Measurements from ENCODE around the gene EVC.

Gene EVC

DNA sequence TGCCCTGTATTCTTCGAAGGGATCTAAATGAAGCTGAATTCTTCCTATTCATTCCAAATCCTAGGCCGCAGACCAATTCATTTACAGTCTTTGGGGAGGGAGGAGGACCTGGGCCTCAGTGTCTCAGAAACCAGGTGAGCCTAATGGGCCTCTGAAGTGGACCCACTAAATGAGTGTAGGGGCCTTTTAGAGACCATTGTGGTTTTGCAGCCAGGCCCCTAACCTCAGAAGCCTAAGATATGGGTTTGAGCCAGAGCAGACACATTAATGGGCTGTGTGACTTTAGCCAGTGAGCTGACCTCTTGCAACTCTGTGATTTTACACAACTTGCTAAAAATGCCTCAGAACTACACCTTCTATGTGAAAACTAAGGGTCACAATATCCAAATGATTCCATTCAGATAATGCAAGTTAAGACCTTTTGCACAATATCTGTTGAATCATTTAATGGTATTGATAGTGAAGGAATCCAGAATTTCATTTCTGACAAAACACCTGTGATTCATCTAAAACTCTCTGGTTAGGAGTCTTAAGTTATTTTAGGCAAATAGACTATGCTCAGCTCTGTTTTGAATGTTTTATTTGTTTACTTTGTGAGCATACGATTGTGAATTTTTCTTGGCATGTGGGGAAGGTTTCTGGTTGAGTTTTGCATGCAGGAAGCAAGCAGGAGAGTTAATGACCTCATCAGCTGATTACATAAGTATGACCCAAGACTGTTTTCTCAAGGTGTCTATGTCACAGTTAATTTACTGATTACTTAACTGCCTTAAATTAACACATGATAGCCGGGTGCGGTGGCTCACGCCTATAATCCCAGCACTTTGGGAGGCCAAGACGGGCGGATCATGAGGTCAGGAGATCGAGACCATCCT lies 75.0 kb downstream of the EVC start:
- H3K4me3 ChIP-seq (ENCODE audit: insufficient read length, low read depth): no peak overlapping the region
- no peak for TF ChIP-seq SUZ12 (IDR thresholded peaks at IDR 0.05; ENCODE audit: extremely low read depth, insufficient read depth, insufficient read length)
- no peak for TF ChIP-seq ZNF274 (IDR thresholded peaks at IDR 0.05; ENCODE audit: low read depth, low read length)
- no peak for TF ChIP-seq YY1 (IDR thresholded peaks at IDR 0.05; ENCODE audit: insufficient read depth, insufficient read length)
- no peaks in the 10 kb centered on the region; the same call in 1 of the 2 replicates for H3K9me3 ChIP-seq (ENCODE audit: insufficient read depth, low read length)
- H3K36me3 ChIP-seq (ENCODE audit: insufficient read depth, insufficient read length, low read length): peaks cover 36% of the 10 kb centered on the region
- H3K9ac ChIP-seq (ENCODE audit: insufficient read length, low read depth): no peak overlapping the region
- H3K27me3 ChIP-seq (ENCODE audit: insufficient read depth, insufficient read length): no peaks in the 10 kb centered on the region
- H3K4me1 ChIP-seq (ENCODE audit: insufficient read depth, insufficient read length): peaks cover 3% of the 10 kb centered on the region
- no peak for DNase-seq (ENCODE audit: low read depth, low spot score)

DNA sequence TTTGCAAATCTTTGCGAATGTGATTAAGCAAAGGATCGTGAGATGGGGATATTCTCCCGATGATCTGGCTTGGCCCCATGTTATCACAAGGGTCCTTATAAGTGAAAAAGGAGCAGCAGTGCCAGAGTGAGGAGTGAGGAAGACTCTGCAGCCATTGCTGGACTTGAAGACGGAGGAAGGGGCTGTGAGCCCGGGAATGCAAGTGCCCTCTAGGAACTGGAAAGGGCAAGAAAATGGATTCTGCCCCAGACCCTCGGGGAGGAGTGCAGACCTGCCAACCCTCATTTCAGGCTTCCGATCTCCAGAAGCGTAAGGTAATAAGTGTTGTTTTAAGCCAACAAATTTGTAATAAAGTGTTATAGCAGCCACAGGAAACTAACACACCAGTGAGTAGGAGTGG lies 76.3 kb downstream of the EVC start:
- Histone ChIP-seq H3K27me3 (ENCODE audit: insufficient read depth, insufficient read length) (no peaks in the 10 kb centered on the region), H3K4me1 (ENCODE audit: insufficient read depth, insufficient read length) (peaks cover 3% of the 10 kb centered on the region), H3K9ac (ENCODE audit: insufficient read length, low read depth) (no peak overlapping the region), H3K4me3 (ENCODE audit: insufficient read length, low read depth) (no peak overlapping the region), H3K9me3 (ENCODE audit: insufficient read depth, low read length) (no peaks in the 10 kb centered on the region; the same call in 1 of the 2 replicates), H3K36me3 (ENCODE audit: insufficient read depth, insufficient read length, low read length) (peaks cover 37% of the 10 kb centered on the region)
- no peak for TF ChIP-seq ZNF274 (IDR thresholded peaks at IDR 0.05; ENCODE audit: low read depth, low read length)
- TF ChIP-seq YY1 (IDR thresholded peaks at IDR 0.05; ENCODE audit: insufficient read depth, insufficient read length): no peak
- TF ChIP-seq SUZ12 (IDR thresholded peaks at IDR 0.05; ENCODE audit: extremely low read depth, insufficient read depth, insufficient read length): no peak
- no peak for DNase-seq (ENCODE audit: low read depth, low spot score)

DNA sequence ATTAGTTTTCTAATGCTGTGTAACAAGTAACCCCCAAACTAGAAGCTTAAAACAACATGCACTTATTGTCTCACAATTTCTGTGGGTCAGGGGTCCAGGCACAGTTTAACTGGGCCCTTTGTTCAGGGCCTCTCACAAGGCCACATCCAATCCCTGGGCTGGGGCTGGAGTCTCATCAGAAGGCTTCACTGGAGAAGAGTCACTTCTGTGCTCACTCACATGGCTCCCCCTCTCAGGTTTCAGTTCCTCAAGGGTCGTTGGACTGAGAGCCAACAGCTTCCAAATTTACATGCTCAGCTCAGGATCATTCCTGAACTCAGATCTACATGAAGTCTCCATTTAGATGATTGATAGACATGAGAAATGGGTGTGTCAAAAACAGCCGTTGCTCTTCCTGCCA lies 77.1 kb downstream of the EVC start:
- H3K4me1 ChIP-seq (ENCODE audit: insufficient read depth, insufficient read length): peaks cover 3% of the 10 kb centered on the region
- H3K27me3 ChIP-seq (ENCODE audit: insufficient read depth, insufficient read length): no peaks in the 10 kb centered on the region
- H3K9ac ChIP-seq (ENCODE audit: insufficient read length, low read depth): no peak overlapping the region
- TF ChIP-seq SUZ12 (IDR thresholded peaks at IDR 0.05; ENCODE audit: extremely low read depth, insufficient read depth, insufficient read length) (no peak), ZNF274 (IDR thresholded peaks at IDR 0.05; ENCODE audit: low read depth, low read length) (no peak), YY1 (IDR thresholded peaks at IDR 0.05; ENCODE audit: insufficient read depth, insufficient read length) (no peak)
- DNase-seq (ENCODE audit: low read depth, low spot score): no peak
- no peak overlapping the region for H3K4me3 ChIP-seq (ENCODE audit: insufficient read length, low read depth)
- peaks cover 37% of the 10 kb centered on the region for H3K36me3 ChIP-seq (ENCODE audit: insufficient read depth, insufficient read length, low read length)
- H3K9me3 ChIP-seq (ENCODE audit: insufficient read depth, low read length): no peaks in the 10 kb centered on the region; the same call in 1 of the 2 replicates

DNA sequence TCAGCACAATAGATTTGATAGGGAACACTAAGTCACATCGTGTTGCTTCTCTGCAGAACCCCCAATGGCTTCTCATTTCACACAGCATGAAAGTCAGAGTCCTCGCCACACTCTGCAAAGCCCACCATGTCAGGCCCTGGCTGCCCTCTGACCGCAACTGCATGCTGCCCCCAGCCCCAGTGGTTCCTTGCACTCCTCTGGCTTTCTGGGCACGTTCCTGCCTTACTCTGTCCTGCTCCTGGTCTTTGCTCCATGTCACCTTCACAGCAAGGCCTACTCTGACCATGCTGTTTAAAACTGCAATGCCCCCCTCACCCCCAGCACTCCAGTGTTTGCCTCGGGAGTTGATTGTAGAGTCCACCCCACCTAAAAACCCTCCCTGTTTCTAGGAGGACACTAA lies 78.1 kb downstream of the EVC start:
- Histone ChIP-seq H3K9ac (ENCODE audit: insufficient read length, low read depth) (no peak overlapping the region), H3K36me3 (ENCODE audit: insufficient read depth, insufficient read length, low read length) (peaks cover 27% of the 10 kb centered on the region), H3K4me1 (ENCODE audit: insufficient read depth, insufficient read length) (peaks cover 3% of the 10 kb centered on the region), H3K9me3 (ENCODE audit: insufficient read depth, low read length) (no peaks in the 10 kb centered on the region; the same call in 1 of the 2 replicates), H3K27me3 (ENCODE audit: insufficient read depth, insufficient read length) (no peaks in the 10 kb centered on the region), H3K4me3 (ENCODE audit: insufficient read length, low read depth) (no peak overlapping the region)
- no peak for TF ChIP-seq SUZ12 (IDR thresholded peaks at IDR 0.05; ENCODE audit: extremely low read depth, insufficient read depth, insufficient read length)
- no peak for TF ChIP-seq ZNF274 (IDR thresholded peaks at IDR 0.05; ENCODE audit: low read depth, low read length)
- TF ChIP-seq YY1 (IDR thresholded peaks at IDR 0.05; ENCODE audit: insufficient read depth, insufficient read length): no peak
- no peak for DNase-seq (ENCODE audit: low read depth, low spot score)

DNA sequence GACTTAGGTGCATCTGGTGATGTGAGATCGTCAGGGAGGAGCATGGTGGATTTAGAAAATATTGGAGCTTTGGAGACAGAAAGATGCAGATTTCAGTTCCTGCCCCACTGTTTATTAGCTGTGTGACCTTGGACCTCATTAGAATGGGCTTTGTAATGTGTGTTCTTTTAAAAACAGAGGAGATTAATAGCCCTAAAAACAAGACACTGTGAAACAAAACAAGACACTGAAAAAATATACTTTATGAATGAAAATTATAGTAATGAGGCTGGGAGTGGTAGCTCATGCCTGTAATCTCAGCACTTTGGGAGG lies 79.5 kb downstream of the EVC start:
- Histone ChIP-seq H3K27me3 (ENCODE audit: insufficient read depth, insufficient read length) (no peaks in the 10 kb centered on the region), H3K36me3 (ENCODE audit: insufficient read depth, insufficient read length, low read length) (peaks cover 32% of the 10 kb centered on the region)
- TF ChIP-seq YY1 (IDR thresholded peaks at IDR 0.05; ENCODE audit: insufficient read depth, insufficient read length) (no peak), SUZ12 (IDR thresholded peaks at IDR 0.05; ENCODE audit: extremely low read depth, insufficient read depth, insufficient read length) (no peak), ZNF274 (IDR thresholded peaks at IDR 0.05; ENCODE audit: low read depth, low read length) (no peak)

DNA sequence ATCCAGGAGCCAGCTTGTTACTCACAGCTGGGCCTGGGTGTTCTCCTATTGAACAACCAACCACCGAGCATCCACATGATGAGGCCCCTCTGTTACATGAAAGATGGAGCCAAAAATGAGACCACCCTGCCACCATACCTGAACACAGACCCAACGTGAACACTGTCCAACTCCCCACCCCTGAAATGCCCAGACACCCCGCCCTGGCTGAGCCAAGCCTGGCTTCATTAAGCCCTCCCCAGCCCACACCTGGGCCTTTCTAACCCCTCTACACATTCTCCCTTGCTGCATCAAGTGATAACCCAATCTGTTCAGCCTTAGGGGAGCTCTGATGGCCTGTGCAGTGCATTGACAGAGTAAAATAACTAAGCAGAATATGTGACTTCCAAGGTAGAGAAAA lies 80.7 kb downstream of the EVC start:
- no peaks in the 10 kb centered on the region; the same call in 1 of the 2 replicates for H3K9me3 ChIP-seq (ENCODE audit: insufficient read depth, low read length)
- TF ChIP-seq ZNF274 (IDR thresholded peaks at IDR 0.05; ENCODE audit: low read depth, low read length) (no peak), YY1 (IDR thresholded peaks at IDR 0.05; ENCODE audit: insufficient read depth, insufficient read length) (no peak), SUZ12 (IDR thresholded peaks at IDR 0.05; ENCODE audit: extremely low read depth, insufficient read depth, insufficient read length) (no peak)
- peaks cover 38% of the 10 kb centered on the region for H3K36me3 ChIP-seq (ENCODE audit: insufficient read depth, insufficient read length, low read length)

More for the DNA sequence above, 79.5 kb downstream of the EVC start:
- H3K9me3 ChIP-seq (ENCODE audit: insufficient read depth, low read length): no peaks in the 10 kb centered on the region; the same call in 1 of the 2 replicates
- H3K4me1 ChIP-seq (ENCODE audit: insufficient read depth, insufficient read length): no peaks in the 10 kb centered on the region
- no peak for DNase-seq (ENCODE audit: low read depth, low spot score)
- no peak overlapping the region for H3K4me3 ChIP-seq (ENCODE audit: insufficient read length, low read depth)
- H3K9ac ChIP-seq (ENCODE audit: insufficient read length, low read depth): no peak overlapping the region

DNA sequence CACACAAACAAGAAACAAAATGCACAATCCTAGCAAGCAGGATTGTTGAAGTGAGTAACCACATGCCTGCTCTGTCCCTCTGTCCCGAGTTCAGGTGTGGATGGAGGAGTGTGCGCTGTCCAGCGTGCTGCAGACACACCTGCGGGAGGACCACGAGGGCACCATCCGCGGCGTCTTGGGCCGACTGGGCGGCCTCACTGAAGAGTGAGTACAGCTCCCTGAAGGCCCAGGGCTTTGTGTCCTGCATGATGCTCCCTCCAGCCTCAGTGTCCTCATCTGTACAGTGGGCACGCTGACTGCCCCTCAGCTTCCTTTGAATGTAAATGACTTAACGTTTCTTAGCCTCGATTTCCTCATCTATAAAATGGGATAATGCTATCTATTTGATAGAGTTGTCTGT lies 82.5 kb downstream of the EVC start:
- Histone ChIP-seq H3K4me3 (ENCODE audit: insufficient read length, low read depth) (no peak overlapping the region), H3K4me1 (ENCODE audit: insufficient read depth, insufficient read length) (no peaks in the 10 kb centered on the region), H3K9me3 (ENCODE audit: insufficient read depth, low read length) (no peaks in the 10 kb centered on the region), H3K27me3 (ENCODE audit: insufficient read depth, insufficient read length) (no peaks in the 10 kb centered on the region), H3K36me3 (ENCODE audit: insufficient read depth, insufficient read length, low read length) (peaks cover 41% of the 10 kb centered on the region), H3K9ac (ENCODE audit: insufficient read length, low read depth) (no peak overlapping the region)
- no peak for DNase-seq (ENCODE audit: low read depth, low spot score)
- no peak for TF ChIP-seq SUZ12 (IDR thresholded peaks at IDR 0.05; ENCODE audit: extremely low read depth, insufficient read depth, insufficient read length)
- TF ChIP-seq ZNF274 (IDR thresholded peaks at IDR 0.05; ENCODE audit: low read depth, low read length): no peak
- no peak for TF ChIP-seq YY1 (IDR thresholded peaks at IDR 0.05; ENCODE audit: insufficient read depth, insufficient read length)

More for the DNA sequence above, 80.7 kb downstream of the EVC start:
- H3K4me1 ChIP-seq (ENCODE audit: insufficient read depth, insufficient read length): no peaks in the 10 kb centered on the region
- DNase-seq (ENCODE audit: low read depth, low spot score): no peak
- H3K4me3 ChIP-seq (ENCODE audit: insufficient read length, low read depth): no peak overlapping the region
- no peaks in the 10 kb centered on the region for H3K27me3 ChIP-seq (ENCODE audit: insufficient read depth, insufficient read length)
- H3K9ac ChIP-seq (ENCODE audit: insufficient read length, low read depth): no peak overlapping the region

All from NT2/D1 (cell line).